ENCODE results near the gene SKIL. TPM values are rescaled to one million over a fixed set of nuclear protein-coding genes. Genes with fewer than 3 reads are reported as not detected.
"Not testable (repeated sequence)": the region's sequence is repeated elsewhere in the genome, so short reads cannot be mapped to it uniquely, and the experiment has no call there.

The SKIL gene
- total and polyA plus RNA-seq, 2 donors (not counting 1 experiment from before 2014, with no cell fraction given): 7.7 to 145 TPM

DNA sequence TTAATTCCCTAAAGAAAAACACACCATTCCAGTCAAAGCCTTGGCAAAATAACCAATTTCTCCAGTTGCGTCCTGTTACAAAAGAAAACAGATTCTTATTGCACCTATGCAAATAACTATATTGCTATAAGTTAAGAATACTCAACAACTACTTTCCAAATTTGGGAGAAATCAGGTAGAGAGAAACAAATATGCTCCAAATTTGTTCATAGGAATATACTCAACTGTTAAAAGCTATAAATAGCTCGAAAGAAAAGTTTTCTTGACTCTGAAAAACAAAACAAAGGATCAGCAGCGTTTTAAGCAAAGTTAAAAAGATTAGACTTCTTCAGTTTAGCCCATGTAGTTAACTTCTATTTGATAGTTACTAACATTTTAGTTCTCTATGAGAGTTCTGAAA lies 20.1 kb upstream of the SKIL start:
- ChIA-PET POLR2A (no interaction called here), CTCF (interaction anchor here (1.8 kb wide), 1 partner anchor 9 kb away, joined by 6 read pairs; no protein-coding TSS in a partner anchor)
- Histone ChIP-seq H3K9ac (ENCODE audit: low read length) (no peak overlapping the region), H2AFZ (ENCODE audit: insufficient read depth, low read depth, low read length, poor library complexity, severe bottlenecking) (no peak overlapping the region), H3K9me3 (ENCODE audit: control extremely low read depth in 1 of 3, control insufficient read depth in 2 of 3, insufficient read depth in 1 of 3, low read length in 2 of 3) (peaks cover 0 to 5% (median 1%) of the 10 kb centered on the region in 3 donors), H3K79me2 (ENCODE audit: control insufficient read depth, insufficient read depth, low read length) (no peaks in the 10 kb centered on the region), H3K4me2 (replicated peaks; ENCODE audit: low read depth, low read length, poor library complexity, severe bottlenecking) (no peak overlapping the region), H3K4me3 (ENCODE audit: control extremely low read depth in 1 of 5, extremely low read depth in 1 of 5, insufficient read depth in 1 of 5, low read depth in 2 of 5, low read length in 4 of 5) (no peak overlapping the region), H3K36me3 (replicated peaks in 1 of 2; ENCODE audit: control extremely low read depth in 1 of 2, control insufficient read depth in 1 of 2, extremely low read depth in 1 of 2, insufficient read depth in 2 of 2, low read length in 1 of 2) (no peaks in the 10 kb centered on the region), H3K4me1 (ENCODE audit: control insufficient read depth in 2 of 2, insufficient read depth in 2 of 2, low read length in 2 of 2) (no peaks in the 10 kb centered on the region), H3K27me3 (replicated peaks in 1 of 4; ENCODE audit: control extremely low read depth in 1 of 4, control insufficient read depth in 3 of 4, insufficient read depth in 4 of 4, low read length in 3 of 4) (no peaks in the 10 kb centered on the region), H4K20me1 (ENCODE audit: control insufficient read depth, insufficient read depth, low read length, poor library complexity, severe bottlenecking) (no peaks in the 10 kb centered on the region), H3K27ac (ENCODE audit: low read length in 2 of 2) (no peak overlapping the region)
- intact Hi-C loops (cut with micrococcal nuclease): no loop called here
- Mint-ChIP-seq H3K4me3 (no peak overlapping the region), H3K4me1 (peaks cover 1% of the 10 kb centered on the region), H3K27ac (no peak overlapping the region), H3K27me3 (no peaks in the 10 kb centered on the region), H3K9me3 (ENCODE audit: insufficient read depth) (peaks cover 2% of the 10 kb centered on the region)
- ATAC-seq (ENCODE audit: low read depth) (no peak), DNase-seq (no peak)
- TF ChIP-seq, protein P1, sequence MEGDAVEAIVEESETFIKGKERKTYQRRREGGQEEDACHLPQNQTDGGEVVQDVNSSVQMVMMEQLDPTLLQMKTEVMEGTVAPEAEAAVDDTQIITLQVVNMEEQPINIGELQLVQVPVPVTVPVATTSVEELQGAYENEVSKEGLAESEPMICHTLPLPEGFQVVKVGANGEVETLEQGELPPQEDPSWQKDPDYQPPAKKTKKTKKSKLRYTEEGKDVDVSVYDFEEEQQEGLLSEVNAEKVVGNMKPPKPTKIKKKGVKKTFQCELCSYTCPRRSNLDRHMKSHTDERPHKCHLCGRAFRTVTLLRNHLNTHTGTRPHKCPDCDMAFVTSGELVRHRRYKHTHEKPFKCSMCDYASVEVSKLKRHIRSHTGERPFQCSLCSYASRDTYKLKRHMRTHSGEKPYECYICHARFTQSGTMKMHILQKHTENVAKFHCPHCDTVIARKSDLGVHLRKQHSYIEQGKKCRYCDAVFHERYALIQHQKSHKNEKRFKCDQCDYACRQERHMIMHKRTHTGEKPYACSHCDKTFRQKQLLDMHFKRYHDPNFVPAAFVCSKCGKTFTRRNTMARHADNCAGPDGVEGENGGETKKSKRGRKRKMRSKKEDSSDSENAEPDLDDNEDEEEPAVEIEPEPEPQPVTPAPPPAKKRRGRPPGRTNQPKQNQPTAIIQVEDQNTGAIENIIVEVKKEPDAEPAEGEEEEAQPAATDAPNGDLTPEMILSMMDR (IDR thresholded peaks at IDR 0.05): no peak
- no peak for TF ChIP-seq EZH2 (IDR thresholded peaks at IDR 0.05; ENCODE audit: borderline replicate concordance, insufficient read depth, low read depth, low read length, poor library complexity, severe bottlenecking)
- no CpG with 5 or more reads among the region's 3 CpGs for WGBS (ENCODE audit: insufficient coverage)

DNA sequence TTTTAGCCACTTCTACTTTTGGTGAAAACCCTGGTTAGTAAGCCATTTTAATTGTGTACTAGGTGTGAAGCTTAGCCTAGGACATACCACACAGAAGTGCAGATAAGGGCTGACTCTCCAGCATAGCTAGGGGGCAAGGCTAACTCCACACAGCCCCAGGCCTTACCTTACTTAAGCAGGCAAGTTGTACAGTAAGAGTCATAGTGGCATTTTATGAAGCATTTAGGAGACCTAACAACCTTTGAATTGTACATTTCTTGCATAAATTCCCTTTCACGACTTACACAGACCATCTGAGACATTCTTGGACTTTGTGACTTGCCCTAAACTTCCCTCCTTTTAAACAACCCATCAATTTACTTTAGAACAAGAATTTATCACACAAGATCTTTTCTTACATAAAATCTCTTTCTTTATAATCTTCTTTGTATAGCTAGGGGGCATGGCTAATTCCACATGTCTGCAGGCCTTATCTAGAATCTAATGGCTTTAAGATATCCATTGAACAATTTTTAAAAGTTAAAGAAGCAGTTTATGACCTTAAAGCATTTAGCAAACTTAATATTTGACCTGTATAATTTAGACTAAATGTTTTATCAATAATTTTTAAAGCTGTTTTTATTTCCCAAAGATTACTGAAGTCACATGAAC lies 18.7 kb upstream of the SKIL start:
- Mint-ChIP-seq H3K9me3 (ENCODE audit: insufficient read depth) (peaks cover 2% of the 10 kb centered on the region), H3K4me1 (no peaks in the 10 kb centered on the region), H3K27me3 (no peaks in the 10 kb centered on the region), H3K4me3 (no peak overlapping the region), H3K27ac (no peak overlapping the region)
- intact Hi-C loops (cut with micrococcal nuclease): no loop called here
- Histone ChIP-seq H3K4me1 (ENCODE audit: control insufficient read depth in 2 of 2, insufficient read depth in 2 of 2, low read length in 2 of 2) (no peaks in the 10 kb centered on the region), H3K27me3 (replicated peaks in 1 of 4; ENCODE audit: control extremely low read depth in 1 of 4, control insufficient read depth in 3 of 4, insufficient read depth in 4 of 4, low read length in 3 of 4) (no peaks in the 10 kb centered on the region), H3K9me3 (ENCODE audit: control extremely low read depth in 1 of 3, control insufficient read depth in 2 of 3, insufficient read depth in 1 of 3, low read length in 2 of 3) (peaks cover 0 to 5% (median 1%) of the 10 kb centered on the region in 3 donors), H2AFZ (ENCODE audit: insufficient read depth, low read depth, low read length, poor library complexity, severe bottlenecking) (no peak overlapping the region), H3K36me3 (replicated peaks in 1 of 2; ENCODE audit: control extremely low read depth in 1 of 2, control insufficient read depth in 1 of 2, extremely low read depth in 1 of 2, insufficient read depth in 2 of 2, low read length in 1 of 2) (no peaks in the 10 kb centered on the region), H3K4me3 (ENCODE audit: control extremely low read depth in 1 of 5, extremely low read depth in 1 of 5, insufficient read depth in 1 of 5, low read depth in 2 of 5, low read length in 4 of 5) (no peak overlapping the region), H3K79me2 (ENCODE audit: control insufficient read depth, insufficient read depth, low read length) (no peaks in the 10 kb centered on the region), H3K4me2 (replicated peaks; ENCODE audit: low read depth, low read length, poor library complexity, severe bottlenecking) (no peak overlapping the region), H4K20me1 (ENCODE audit: control insufficient read depth, insufficient read depth, low read length, poor library complexity, severe bottlenecking) (no peaks in the 10 kb centered on the region), H3K27ac (ENCODE audit: low read length in 2 of 2) (no peak overlapping the region), H3K9ac (ENCODE audit: low read length) (no peak overlapping the region)
- CTCF ChIA-PET: interaction anchor here (1.8 kb wide), 1 partner anchor 10 kb away, joined by 6 read pairs; no protein-coding TSS in a partner anchor
- DNase-seq: no peak
- WGBS (ENCODE audit: insufficient coverage): 100% methylated on average over 1 of the region's 1 CpG
- POLR2A ChIA-PET: interaction anchor here (0.6 to 1.1 kb wide), 2 partner anchors 59 to 533 kb away, joined by 3 to 4 read pairs; no protein-coding TSS in a partner anchor
- no peak for TF ChIP-seq EZH2 (IDR thresholded peaks at IDR 0.05; ENCODE audit: borderline replicate concordance, insufficient read depth, low read depth, low read length, poor library complexity, severe bottlenecking)
- TF ChIP-seq, protein P1 (IDR thresholded peaks at IDR 0.05): no peak
- ATAC-seq (ENCODE audit: low read depth): no peak

DNA sequence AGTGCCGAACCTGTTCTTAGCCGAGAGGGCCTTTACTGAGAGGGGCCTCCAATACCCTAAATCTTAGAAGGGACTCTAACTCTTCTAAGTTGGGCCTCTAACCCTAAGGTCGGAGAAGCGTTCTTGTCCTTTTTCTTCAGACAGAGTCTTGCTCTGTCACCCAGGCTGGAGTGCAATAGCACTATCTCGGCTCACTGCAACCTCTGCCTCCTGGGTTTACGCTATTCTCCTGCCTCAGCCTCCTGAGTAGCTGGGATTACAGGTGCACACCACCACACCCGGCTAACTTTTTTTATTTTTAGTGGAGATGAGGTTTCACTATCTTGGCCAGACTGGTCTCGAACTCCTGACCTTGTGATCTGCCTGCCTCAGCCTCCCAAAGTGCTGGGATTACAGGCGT lies 15.2 kb upstream of the SKIL start:
- H3K4me3 Mint-ChIP-seq; H3K4me1 Mint-ChIP-seq; H3K4me3 ChIP-seq (ENCODE audit: control extremely low read depth in 1 of 5, extremely low read depth in 1 of 5, insufficient read depth in 1 of 5, low read depth in 2 of 5, low read length in 4 of 5); H3K79me2 ChIP-seq (ENCODE audit: control insufficient read depth, insufficient read depth, low read length); intact Hi-C loops (cut with micrococcal nuclease); DNase-seq; H3K27ac Mint-ChIP-seq; H4K20me1 ChIP-seq (ENCODE audit: control insufficient read depth, insufficient read depth, low read length, poor library complexity, severe bottlenecking); H3K27me3 ChIP-seq (replicated peaks in 1 of 4; ENCODE audit: control extremely low read depth in 1 of 4, control insufficient read depth in 3 of 4, insufficient read depth in 4 of 4, low read length in 3 of 4); H3K27ac ChIP-seq (ENCODE audit: low read length in 2 of 2); POLR2A ChIA-PET; H3K27me3 Mint-ChIP-seq; H3K36me3 ChIP-seq (replicated peaks in 1 of 2; ENCODE audit: control extremely low read depth in 1 of 2, control insufficient read depth in 1 of 2, extremely low read depth in 1 of 2, insufficient read depth in 2 of 2, low read length in 1 of 2); H3K9ac ChIP-seq (ENCODE audit: low read length); H3K4me2 ChIP-seq (replicated peaks; ENCODE audit: low read depth, low read length, poor library complexity, severe bottlenecking); H3K4me1 ChIP-seq (ENCODE audit: control insufficient read depth in 2 of 2, insufficient read depth in 2 of 2, low read length in 2 of 2); H2AFZ ChIP-seq (ENCODE audit: insufficient read depth, low read depth, low read length, poor library complexity, severe bottlenecking); H3K9me3 Mint-ChIP-seq (ENCODE audit: insufficient read depth); ATAC-seq (ENCODE audit: low read depth); H3K9me3 ChIP-seq (ENCODE audit: control extremely low read depth in 1 of 3, control insufficient read depth in 2 of 3, insufficient read depth in 1 of 3, low read length in 2 of 3): not testable (repeated sequence)
- 100% methylated on average over 8 of the region's 9 CpGs for WGBS (ENCODE audit: insufficient coverage)
- CTCF ChIA-PET: interaction anchor here (0.6 kb wide), 1 partner anchor 34 kb away, joined by 3 read pairs; no protein-coding TSS in a partner anchor
